ENCODE measurements around the gene IGSF3. TPM values are rescaled to one million over a fixed set of nuclear protein-coding genes. Genes with fewer than 3 reads are reported as not detected.

IGSF3 gene
- total and polyA plus RNA-seq, 2 donors from 2014 or later = 12.0 to 38.8 TPM

- H3K36me3 ChIP-seq (ENCODE audit: control insufficient read depth in 2 of 3, insufficient read depth in 3 of 3, low read length in 3 of 3) = no peaks in the 10 kb centered on the region
- TF ChIP-seq CTCF (IDR thresholded peaks at IDR 0.05; ENCODE audit: borderline replicate concordance, extremely low read depth, insufficient read depth) = no peak
- H3K4me3 ChIP-seq (ENCODE audit: low read length in 3 of 3) = no peak overlapping the region
- intact Hi-C loops (cut with DNase I) = no loop called here
- no peaks in the 10 kb centered on the region for H3K4me1 ChIP-seq (ENCODE audit: control insufficient read depth in 2 of 3, insufficient read depth in 2 of 3, low read depth in 1 of 3, low read length in 3 of 3)
- no peaks in the 10 kb centered on the region for H3K9me3 ChIP-seq (ENCODE audit: control insufficient read depth in 2 of 3, insufficient read depth in 1 of 3, low read length in 3 of 3)
- H3K27ac ChIP-seq (ENCODE audit: low read depth in 2 of 2, low read length in 2 of 2) = no peak overlapping the region
- FAIRE-seq (no peak), DNase-seq (no peak)
- H3K9ac ChIP-seq (ENCODE audit: low read length in 3 of 3) = no peak overlapping the region
- H3K27me3 ChIP-seq (ENCODE audit: control insufficient read depth, insufficient read depth, low read length) = no peaks in the 10 kb centered on the region
Measured at GRCh38 chr1:116679828-116680628, 12.5 kb upstream of the IGSF3 start.

- Histone ChIP-seq H3K36me3 (ENCODE audit: control insufficient read depth in 2 of 3, insufficient read depth in 3 of 3, low read length in 3 of 3) (no peaks in the 10 kb centered on the region), H3K4me3 (ENCODE audit: low read length in 3 of 3) (no peak overlapping the region), H3K4me1 (ENCODE audit: control insufficient read depth in 2 of 3, insufficient read depth in 2 of 3, low read depth in 1 of 3, low read length in 3 of 3) (no peaks in the 10 kb centered on the region), H3K9ac (ENCODE audit: low read length in 3 of 3) (no peak overlapping the region), H3K27ac (ENCODE audit: low read depth in 2 of 2, low read length in 2 of 2) (no peak overlapping the region), H3K27me3 (ENCODE audit: control insufficient read depth, insufficient read depth, low read length) (no peaks in the 10 kb centered on the region), H3K9me3 (ENCODE audit: control insufficient read depth in 2 of 3, insufficient read depth in 1 of 3, low read length in 3 of 3) (no peaks in the 10 kb centered on the region)
- DNase-seq = no peak
- no peak for FAIRE-seq
- TF ChIP-seq CTCF (IDR thresholded peaks at IDR 0.05; ENCODE audit: borderline replicate concordance, extremely low read depth, insufficient read depth) = no peak
- intact Hi-C loops (cut with DNase I) = no loop called here
Measured at GRCh38 chr1:116679091-116679827, 11.7 kb upstream of the IGSF3 start.

- no peaks in the 10 kb centered on the region for H3K9me3 ChIP-seq (ENCODE audit: control insufficient read depth in 2 of 3, insufficient read depth in 1 of 3, low read length in 3 of 3)
- no peaks in the 10 kb centered on the region for H3K27me3 ChIP-seq (ENCODE audit: control insufficient read depth, insufficient read depth, low read length)
- H3K36me3 ChIP-seq (ENCODE audit: control insufficient read depth in 2 of 3, insufficient read depth in 3 of 3, low read length in 3 of 3) = no peaks in the 10 kb centered on the region
- no peak overlapping the region for H3K27ac ChIP-seq (ENCODE audit: low read depth in 2 of 2, low read length in 2 of 2)
- DNase-seq = no peak
- no peak for FAIRE-seq
- no peak overlapping the region for H3K4me3 ChIP-seq (ENCODE audit: low read length in 3 of 3)
- no peaks in the 10 kb centered on the region for H3K4me1 ChIP-seq (ENCODE audit: control insufficient read depth in 2 of 3, insufficient read depth in 2 of 3, low read depth in 1 of 3, low read length in 3 of 3)
- H3K9ac ChIP-seq (ENCODE audit: low read length in 3 of 3) = no peak overlapping the region
- intact Hi-C loops (cut with DNase I) = no loop called here
- TF ChIP-seq CTCF (IDR thresholded peaks at IDR 0.05; ENCODE audit: borderline replicate concordance, extremely low read depth, insufficient read depth) = no peak
Measured at GRCh38 chr1:116678732-116679090, 11.2 kb upstream of the IGSF3 start.

All from kidney (tissue), 14 donors.